Spleen (tissue), 11 donors: ENCODE measurements around the gene KLF3. TPM values are rescaled to one million over a fixed set of nuclear protein-coding genes. Genes with fewer than 3 reads are reported as not detected.

ENCODE experiments used
- DNase-seq: peaks from one replicate; pipeline ENCODE4 v3.0.0-alpha.2; 2020
- H3K27ac ChIP-seq, 8 donors: fragments of 200-600 bp; sonication (generic) in 7 of 8; 1 replicate in 4 of 8; 2 replicates in 4 of 8; pipeline versions ENCODE4 v1.5.0 to v1.8.0; 2016 to 2021; ENCODE audit warnings: inconsistent platforms in 4 of 8, mild to moderate bottlenecking in 4 of 8, moderate library complexity in 1 of 8
- H3K27me3 ChIP-seq, 7 donors: fragments of 200-600 bp; sonication (generic) in 6 of 7; replicated peaks in 1 of 7; 1 replicate in 4 of 7; 2 replicates in 3 of 7; pipeline versions ENCODE4 v1.5.0 to v1.8.0; 2016 to 2021; ENCODE audit warnings: inconsistent platforms in 3 of 7, mild to moderate bottlenecking in 1 of 7
- H3K36me3 ChIP-seq, 6 donors: fragments of 200-600 bp; sonication (generic) in 5 of 6; 1 replicate in 4 of 6; 2 replicates in 2 of 6; pipeline versions ENCODE4 v1.5.0 to v1.8.0; 2016 to 2021; ENCODE audit warnings: inconsistent platforms in 2 of 6
- H3K4me1 ChIP-seq, 6 donors: fragments of 200-600 bp; sonication (generic) in 5 of 6; 1 replicate in 3 of 6; 2 replicates in 3 of 6; pipeline versions ENCODE4 v1.5.0 to v1.8.0; 2016 to 2021; ENCODE audit warnings: inconsistent platforms in 3 of 6
- H3K4me3 ChIP-seq, 8 donors: fragments of 200-600 bp; sonication (generic) in 7 of 8; 1 replicate in 4 of 8; 2 replicates in 4 of 8; pipeline versions ENCODE4 v1.5.0 to v1.8.0; 2016 to 2021; ENCODE audit warnings: inconsistent platforms in 4 of 8, mild to moderate bottlenecking in 4 of 8, moderate library complexity in 2 of 8
- H3K9me3 ChIP-seq, 8 donors: fragments of 200-600 bp; sonication (generic) in 7 of 8; 1 replicate in 4 of 8; 2 replicates in 4 of 8; pipeline versions ENCODE4 v1.5.0 to v1.8.0; 2016 to 2021; ENCODE audit warnings: inconsistent platforms in 4 of 8
- CTCF ChIP-seq, 11 experiments: fragments of 200-600 bp in 7 of 11; fragments of 450-650 bp in 4 of 11; sonication (generic) in 4 of 11; IDR thresholded peaks in 8 of 11; conservative IDR thresholded peaks in 3 of 11; 1 replicate in 7 of 11; 2 replicates in 4 of 11; pipeline versions ENCODE4 v1.4.0 to v1.8.0; 2016 to 2021; ENCODE audit warnings: antibody characterized with exemption in 11 of 11, inconsistent platforms in 4 of 11, mild to moderate bottlenecking in 1 of 11
- POLR2A ChIP-seq, 3 donors: fragments of 450-650 bp; IDR thresholded peaks; one replicate each; pipeline ENCODE4 v1.5.1; 2017; ENCODE audit warnings: antibody characterized with exemption in 3 of 3, mild to moderate bottlenecking in 1 of 3
- POLR2AphosphoS5 ChIP-seq, 3 donors: sonication (generic); formaldehyde crosslinking; IDR thresholded peaks; one replicate each; pipeline ENCODE4 v1.5.1; 2017; ENCODE audit warnings: antibody characterized with exemption in 3 of 3
- WGBS, 5 donors: extraction: QIAGEN DNeasy Blood & Tissue Kit in 3 of 5; methylation state at CpG; one replicate each; pipeline versions ENCODE4 v1.1.5 to v1.1.7; 2013 to 2018; 5-methylcytosine and 5-hydroxymethylcytosine counted together
- intact Hi-C: fragments of 100-400 bp; cut with DNase I; formaldehyde crosslinking; loops from one replicate; pipeline ENCODE4 v1.15.0; 2023; ENCODE audit warnings: low total_unique reads
- polyA plus RNA-seq, 3 donors: library from polyadenylated mRNA; stranded (reverse); fragments of 200-250 nt; gene quantifications; one replicate each; pipeline ENCODE4 v1.2.1, GENCODE V29; 2013
- total RNA-seq, 7 donors: library from RNA; depleted of rRNA in 3 of 7; stranded (reverse); fragments of >200 nt in 3 of 7; fragmentation: NEBNext Ultra II Directional in 4 of 7; extraction: Animal tissue kit (Norgen Biotek cat#: 25700) in 4 of 7; gene quantifications; one replicate each; pipeline versions ENCODE4 v1.1.0 to v1.2.1, GENCODE V29; 2016 to 2021
- donor health status: healthy with polysubstance abuse.
- donor health status: DM: no; HTN: no; CAD: no; lungs with moderate emphysema.
- donor health status: DM: no; HTN: no; CAD: no.
- donor health status: Bipolar disorder and iron deficiency.
- donor health status: healthy.
- donor health status: DM: no; HTN: no; CAD: no.
- donor health status: DM: yes; HTN: yes; CAD: no.

The KLF3 gene
- total and polyA plus RNA-seq, 10 donors = 8.0 to 87.5 (median 63.1) TPM

GRCh38 chr4:38641811-38642210 is 22.2 kb upstream of the KLF3 start:
- no peak for TF ChIP-seq POLR2A (IDR thresholded peaks at IDR 0.05)
- no peak for TF ChIP-seq CTCF (IDR thresholded peaks at IDR 0.05 in 8 of 11, conservative IDR thresholded peaks at IDR 0.05 in 3 of 11)
- TF ChIP-seq POLR2AphosphoS5 (IDR thresholded peaks at IDR 0.05) = no peak
- intact Hi-C loops = no loop called here

GRCh38 chr4:38644201-38644600 is 19.8 kb upstream of the KLF3 start:
- 86 to 92% (median 89%) methylated on average over 3 of the region's 3 CpGs for WGBS, 5 donors
- no peak for TF ChIP-seq POLR2A (IDR thresholded peaks at IDR 0.05)
- peaks cover 0 to 3% (median 0%) of the 10 kb centered on the region in 6 donors for H3K4me1 ChIP-seq
- H3K4me3 ChIP-seq = no peak overlapping the region
- no peak for DNase-seq
- no peaks in the 10 kb centered on the region for H3K36me3 ChIP-seq
- H3K9me3 ChIP-seq = peaks cover 0 to 13% (median 0%) of the 10 kb centered on the region in 8 donors
- no peak overlapping the region for H3K27ac ChIP-seq
- H3K27me3 ChIP-seq = no peaks in the 10 kb centered on the region
- intact Hi-C loops = no loop called here

More at GRCh38 chr4:38641811-38642210, 22.2 kb upstream of the KLF3 start:
- 89 to 100% (median 93%) methylated on average over 1 of the region's 1 CpG for WGBS, 5 donors
- Histone ChIP-seq H3K4me1 (no peaks in the 10 kb centered on the region), H3K36me3 (no peaks in the 10 kb centered on the region), H3K27me3 (no peaks in the 10 kb centered on the region), H3K27ac (no peak overlapping the region), H3K4me3 (no peak overlapping the region), H3K9me3 (peaks cover 0 to 13% (median 0%) of the 10 kb centered on the region in 8 donors)
- DNase-seq = no peak

- Histone ChIP-seq H3K27me3 (no peaks in the 10 kb centered on the region), H3K27ac (no peak overlapping the region), H3K4me1 (peaks cover 0 to 3% (median 0%) of the 10 kb centered on the region in 6 donors), H3K9me3 (no peaks in the 10 kb centered on the region), H3K36me3 (no peaks in the 10 kb centered on the region), H3K4me3 (no peak overlapping the region)
- no peak for DNase-seq
- TF ChIP-seq POLR2A (IDR thresholded peaks at IDR 0.05) (no peak), CTCF (IDR thresholded peaks at IDR 0.05 in 8 of 11, conservative IDR thresholded peaks at IDR 0.05 in 3 of 11) (no peak), POLR2AphosphoS5 (IDR thresholded peaks at IDR 0.05) (no peak)
- intact Hi-C loops = no loop called here
- 89 to 96% (median 93%) methylated on average over 2 of the region's 2 CpGs for WGBS, 5 donors
Measured at GRCh38 chr4:38647101-38647819, 16.7 kb upstream of the KLF3 start.

GRCh38 chr4:38650133-38650532 is 13.9 kb upstream of the KLF3 start:
- intact Hi-C loops = no loop called here
- 84 to 87% (median 86%) methylated on average over 9 of the region's 9 CpGs for WGBS, 5 donors
- no peak overlapping the region for H3K27ac ChIP-seq
- H3K4me1 ChIP-seq = peaks cover 0 to 24% (median 10%) of the 10 kb centered on the region in 6 donors
- H3K27me3 ChIP-seq = no peaks in the 10 kb centered on the region
- H3K4me3 ChIP-seq = no peak overlapping the region
- DNase-seq = no peak
- H3K9me3 ChIP-seq = no peaks in the 10 kb centered on the region
- no peaks in the 10 kb centered on the region for H3K36me3 ChIP-seq
- no peak for TF ChIP-seq POLR2AphosphoS5 (IDR thresholded peaks at IDR 0.05)
- no peak for TF ChIP-seq CTCF (IDR thresholded peaks at IDR 0.05 in 8 of 11, conservative IDR thresholded peaks at IDR 0.05 in 3 of 11)
- no peak for TF ChIP-seq POLR2A (IDR thresholded peaks at IDR 0.05)
